ENCODE results near the gene MAGIX. TPM values are rescaled to one million over a fixed set of nuclear protein-coding genes. Genes with fewer than 3 reads are reported as not detected.

Gene MAGIX
- total and polyA plus RNA-seq, 2 of the 4 experiments (the other 2 are of a cell fraction): 0.72 to 1.1 TPM

- CTCF ChIA-PET: no interaction called here
- Histone ChIP-seq H3K9me3 (ENCODE audit: control insufficient read depth, insufficient read depth, low read length) (no peaks in the 10 kb centered on the region), H4K20me1 (ENCODE audit: insufficient read depth, low read length) (no peaks in the 10 kb centered on the region), H2AK9ac (replicated peaks; ENCODE audit: low read depth, low read length, poor library complexity) (no peak overlapping the region), H2BK15ac (ENCODE audit: low read depth, low read length) (no peak overlapping the region), H2BK20ac (ENCODE audit: low read depth, low read length) (no peak overlapping the region), H3K4me1 (ENCODE audit: control insufficient read depth, insufficient read depth, low read length) (no peaks in the 10 kb centered on the region), H2BK120ac (ENCODE audit: low read depth, low read length) (no peak overlapping the region), H3K79me1 (ENCODE audit: low read depth in 1 of 2, low read length in 2 of 2) (no peaks in the 10 kb centered on the region), H4K8ac (ENCODE audit: low read depth in 2 of 2, low read length in 2 of 2) (no peak overlapping the region), H3K18ac (ENCODE audit: low read depth, low read length) (no peak overlapping the region), H3K27me3 (ENCODE audit: control insufficient read depth, insufficient read depth, low read length) (peaks cover 13% of the 10 kb centered on the region), H3K36me3 (ENCODE audit: control insufficient read depth, insufficient read depth, low read length) (no peaks in the 10 kb centered on the region), H3K9me1 (ENCODE audit: insufficient read depth, low read length) (no peaks in the 10 kb centered on the region), H4K91ac (ENCODE audit: insufficient read depth, low read depth, low read length) (no peak overlapping the region), H3K14ac (replicated peaks; ENCODE audit: low read depth, low read length) (no peak overlapping the region), H4K5ac (ENCODE audit: low read depth, low read length) (no peak overlapping the region), H2BK5ac (ENCODE audit: low read depth, low read length, poor library complexity, severe bottlenecking) (no peak overlapping the region), H3K23ac (ENCODE audit: low read depth, low read length) (no peak overlapping the region), H3K4me3 (ENCODE audit: insufficient read depth, low read depth, low read length) (no peak overlapping the region), H3K4ac (ENCODE audit: low read depth, low read length) (no peak overlapping the region), H3K27ac (ENCODE audit: insufficient read depth, low read length) (no peak overlapping the region), H3K4me2 (ENCODE audit: low read depth, low read length) (no peak overlapping the region), H2AK5ac (ENCODE audit: low read depth, low read length) (no peak overlapping the region), H3K56ac (ENCODE audit: extremely low read depth, insufficient read depth, low read length) (no peak overlapping the region), H3K9ac (ENCODE audit: low read depth, low read length) (no peak overlapping the region), H2AFZ (replicated peaks; ENCODE audit: low read length, poor library complexity) (no peak overlapping the region)
- TF ChIP-seq MAFK (IDR thresholded peaks at IDR 0.05; ENCODE audit: low read depth, low read length) (no peak), RFX5 (IDR thresholded peaks at IDR 0.05; ENCODE audit: low read depth, low read length) (no peak), SMC3 (IDR thresholded peaks at IDR 0.05; ENCODE audit: low read depth, low read length) (no peak)
- intact Hi-C loops (cut with micrococcal nuclease) (no loop called here), dilution Hi-C loops (cut with HindIII; ENCODE audit: low sequenced_read_pairs, unreplicated experiment) (no loop called here), in situ Hi-C loops (cut with MboI; ENCODE audit: low sequenced_read_pairs) (no loop called here)
- BruUV-seq (replicated peaks): no TSS peak
- DNase-seq: no peak
- 33% methylated on average over 1 of the region's 4 CpGs; no CpG with 5 or more reads in 1 of the 2 experiments for WGBS, 2 experiments (ENCODE audit: extremely low coverage in 2 of 2, insufficient read length in 1 of 2)
- POLR2A ChIA-PET (ENCODE audit: unreplicated experiment): no interaction called here
- no peak for ATAC-seq (ENCODE audit: low read depth)
Measured at GRCh38 chrX:49204709-49205108, 42.2 kb downstream of the MAGIX start.
